ENCODE results near the gene TRIM75. TPM values are rescaled to one million over a fixed set of nuclear protein-coding genes. Genes with fewer than 3 reads are reported as not detected.
"Not testable (repeated sequence)": the region's sequence is repeated elsewhere in the genome, so short reads cannot be mapped to it uniquely, and the experiment has no call there.

The TRIM75 gene
- total and polyA plus RNA-seq, 10 of the 15 experiments (the other 5 are each of a cell fraction or from before 2014, with no cell fraction given) = not detected

GRCh38 chr4:165092187-165092586, 38.5 kb downstream of the TRIM75 start:
- CTCF ChIA-PET; H3K4me1 ChIP-seq (ENCODE audit: control insufficient read depth, insufficient read depth, low read length): not testable (repeated sequence)

GRCh38 chr4:165094873-165095272, 41.2 kb downstream of the TRIM75 start:
- BruUV-seq (replicated peaks) = no TSS peak
- RAD21 ChIA-PET (ENCODE audit: unreplicated experiment) = interaction anchor here (1.4 kb wide), 1 partner anchor 157 kb away, joined by 4 read pairs; no protein-coding TSS in a partner anchor
- Histone ChIP-seq H3K9ac (ENCODE audit: control insufficient read depth, insufficient read depth, low read length) (no peak overlapping the region), H3K36me3 (ENCODE audit: control insufficient read depth in 2 of 2, insufficient read depth in 2 of 2, low read length in 1 of 2) (no peaks in the 10 kb centered on the region), H3K4me3 (no peak overlapping the region), H3K27ac (ENCODE audit: control insufficient read depth, insufficient read depth) (no peak overlapping the region), H3K9me3 (replicated peaks; ENCODE audit: control insufficient read depth, insufficient read depth, low read length) (no peaks in the 10 kb centered on the region), H3K4me1 (ENCODE audit: control insufficient read depth, insufficient read depth, low read length) (no peaks in the 10 kb centered on the region), H4K20me1 (ENCODE audit: control insufficient read depth, insufficient read depth) (no peaks in the 10 kb centered on the region), H2AFZ (ENCODE audit: control insufficient read depth, low read depth, low read length) (no peak overlapping the region), H3K4me2 (ENCODE audit: control insufficient read depth, insufficient read depth) (no peak overlapping the region), H3K27me3 (replicated peaks in 1 of 2; ENCODE audit: control insufficient read depth in 2 of 2, insufficient read depth in 2 of 2, low read length in 1 of 2) (no peaks in the 10 kb centered on the region), H3K79me2 (ENCODE audit: control insufficient read depth, insufficient read depth, low read length) (no peaks in the 10 kb centered on the region)
- SMC1A ChIA-PET (ENCODE audit: uncharacterized antibody, unreplicated experiment) = interaction anchor here (1.2 kb wide), 1 partner anchor 157 kb away, joined by 3 read pairs; no protein-coding TSS in a partner anchor
- 95% methylated on average over 3 of the region's 3 CpGs for WGBS (ENCODE audit: insufficient coverage, insufficient replicate concordance, low lambda C conversion rate, missing lambda C conversion rate)
- CTCF ChIA-PET = interaction anchor here (1.4 kb wide), 1 partner anchor 314 kb away, joined by 4 read pairs; no protein-coding TSS in a partner anchor
- intact Hi-C loops (cut with micrococcal nuclease; ENCODE audit: unreplicated experiment) = loop anchor here (5.0 kb wide), 1 partner anchor 158 kb away; no protein-coding TSS in a partner anchor
- POLR2A ChIA-PET = no interaction called here
- no peak for DNase-seq (ENCODE audit: low read depth, low spot score)
- FAIRE-seq = no peak
- in situ Hi-C loops (cut with MboI) = loop anchor here (5.0 kb wide), 1 partner anchor 318 kb away; no protein-coding TSS in a partner anchor
- ATAC-seq = no peak
- no peak for TF ChIP-seq ETV6 (conservative IDR thresholded peaks at IDR 0.05 in 1 of 2, IDR thresholded peaks at IDR 0.05 in 1 of 2; ENCODE audit: borderline replicate concordance in 1 of 2, low read depth in 1 of 2)
- no peak for TF ChIP-seq IRF3 (IDR thresholded peaks at IDR 0.05)
- TF ChIP-seq EP300 (IDR thresholded peaks at IDR 0.05; ENCODE audit: borderline replicate concordance in 1 of 2, control insufficient read depth in 1 of 2, low read depth in 2 of 2, low read length in 2 of 2) = no peak
- no peak for TF ChIP-seq CEBPZ (IDR thresholded peaks at IDR 0.05; ENCODE audit: low read depth, low read length)
- TF ChIP-seq HDAC2 (IDR thresholded peaks at IDR 0.05) = no peak
- no peak for TF ChIP-seq STAT3 (IDR thresholded peaks at IDR 0.05; ENCODE audit: low read depth, low read length)
- no peak for TF ChIP-seq HDGF (IDR thresholded peaks at IDR 0.05)
- no peak for TF ChIP-seq ESRRA (IDR thresholded peaks at IDR 0.05; ENCODE audit: low read length)
- no peak for TF ChIP-seq USF2 (IDR thresholded peaks at IDR 0.05; ENCODE audit: borderline replicate concordance, low read depth, low read length)
- no peak for TF ChIP-seq MXI1 (IDR thresholded peaks at IDR 0.05; ENCODE audit: low read depth, low read length)

More at GRCh38 chr4:165092187-165092586, 38.5 kb downstream of the TRIM75 start:
- H2AFZ ChIP-seq (ENCODE audit: control insufficient read depth, low read depth, low read length); SMC1A ChIA-PET (ENCODE audit: uncharacterized antibody, unreplicated experiment); FAIRE-seq; H3K79me2 ChIP-seq (ENCODE audit: control insufficient read depth, insufficient read depth, low read length); BruUV-seq (replicated peaks); H3K36me3 ChIP-seq (ENCODE audit: control insufficient read depth in 2 of 2, insufficient read depth in 2 of 2, low read length in 1 of 2); H3K27me3 ChIP-seq (replicated peaks in 1 of 2; ENCODE audit: control insufficient read depth in 2 of 2, insufficient read depth in 2 of 2, low read length in 1 of 2); H3K9ac ChIP-seq (ENCODE audit: control insufficient read depth, insufficient read depth, low read length); H4K20me1 ChIP-seq (ENCODE audit: control insufficient read depth, insufficient read depth); POLR2A ChIA-PET; ATAC-seq; H3K4me3 ChIP-seq; DNase-seq (ENCODE audit: low read depth, low spot score); intact Hi-C loops (cut with micrococcal nuclease; ENCODE audit: unreplicated experiment); H3K27ac ChIP-seq (ENCODE audit: control insufficient read depth, insufficient read depth); H3K4me2 ChIP-seq (ENCODE audit: control insufficient read depth, insufficient read depth); H3K9me3 ChIP-seq (replicated peaks; ENCODE audit: control insufficient read depth, insufficient read depth, low read length); in situ Hi-C loops (cut with MboI): not testable (repeated sequence)
- RAD21 ChIA-PET (ENCODE audit: unreplicated experiment) = interaction anchor here (0.6 to 0.7 kb wide), 2 partner anchors 301 to 1927 kb away, joined by 3 read pairs; no protein-coding TSS in a partner anchor
- over 99% methylated on average over 8 of the region's 8 CpGs for WGBS (ENCODE audit: insufficient coverage, insufficient replicate concordance, low lambda C conversion rate, missing lambda C conversion rate)

Measured in GM12878 (cell line).